GM12873 (cell line): ENCODE results near the gene MS4A4E.

ENCODE experiments used
- CTCF ChIP-seq: IDR thresholded peaks from 2 replicates; pipeline ENCODE4 v1.5.1; 2012; ENCODE audit warnings: low read depth, mild to moderate bottlenecking, moderate library complexity, low read length, control low read depth; ENCODE audit not compliant: insufficient read depth; ENCODE audit errors: missing control alignments

MS4A4E gene

GRCh38 chr11:60221181-60221580 lies 21.8 kb downstream of the MS4A4E start:
- no peak for TF ChIP-seq CTCF

DNA sequence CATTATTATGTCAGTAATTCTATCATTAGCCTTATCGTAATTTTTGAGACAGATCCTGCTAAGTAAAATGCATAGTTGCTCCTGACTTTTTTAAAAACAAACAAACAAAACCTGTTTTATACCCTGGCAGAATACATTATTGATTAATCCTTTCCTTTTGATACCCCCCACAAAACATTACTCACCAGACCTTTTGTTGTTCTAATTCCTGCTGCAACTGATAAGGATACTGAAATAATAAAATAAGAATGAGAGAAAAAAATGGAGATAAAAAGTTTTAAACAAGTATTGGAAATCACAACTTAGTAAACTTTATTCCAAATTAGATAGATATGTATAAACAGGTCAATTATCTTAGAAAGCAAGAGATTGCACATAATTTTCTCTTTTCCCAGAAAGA lies 28.6 kb downstream of the MS4A4E start:
- no peak for TF ChIP-seq CTCF

- no peak for TF ChIP-seq CTCF
Observed at GRCh38 chr11:60211206-60211605, 31.7 kb downstream of the MS4A4E start.

DNA sequence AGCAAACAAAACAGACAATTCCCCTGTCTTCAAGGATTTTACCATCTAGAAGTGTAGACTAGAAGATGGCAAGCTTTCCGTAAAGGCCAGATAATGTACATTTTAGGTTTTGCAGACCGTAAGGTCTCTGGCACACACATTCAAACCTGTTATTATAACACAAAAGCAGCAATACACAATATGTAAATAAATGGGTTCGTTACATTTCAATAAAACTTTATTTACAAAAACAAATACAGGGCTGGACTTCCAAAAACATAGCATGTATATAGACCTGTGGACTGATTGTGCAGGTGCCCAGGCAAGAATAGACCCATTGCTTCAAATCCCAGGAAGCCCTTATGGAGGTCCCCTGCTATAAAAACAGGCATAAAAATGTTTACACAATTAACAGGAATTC lies 33.0 kb downstream of the MS4A4E start:
- TF ChIP-seq CTCF: no peak

DNA sequence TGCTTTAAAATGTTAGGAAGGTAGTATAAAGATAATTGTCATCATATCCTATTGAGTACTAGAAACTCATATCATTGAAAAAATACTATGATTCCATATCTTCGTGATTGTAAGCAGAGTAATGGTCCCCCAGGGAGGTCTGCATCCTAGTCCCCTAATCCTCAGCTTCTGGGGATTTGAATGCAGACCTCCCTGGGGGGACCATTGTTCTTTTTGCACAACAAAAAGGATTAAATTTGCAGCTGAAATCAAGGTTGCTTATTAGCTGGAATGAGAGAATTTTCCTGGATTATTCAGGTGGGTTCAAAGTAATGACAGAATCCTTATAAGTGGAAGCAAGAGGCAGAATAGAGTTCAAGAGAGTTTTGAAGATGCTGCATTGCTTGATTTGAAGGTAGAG lies 34.0 kb downstream of the MS4A4E start:
- no peak for TF ChIP-seq CTCF

- TF ChIP-seq CTCF: no peak
Observed at GRCh38 chr11:60208146-60208895, 34.6 kb downstream of the MS4A4E start.

DNA sequence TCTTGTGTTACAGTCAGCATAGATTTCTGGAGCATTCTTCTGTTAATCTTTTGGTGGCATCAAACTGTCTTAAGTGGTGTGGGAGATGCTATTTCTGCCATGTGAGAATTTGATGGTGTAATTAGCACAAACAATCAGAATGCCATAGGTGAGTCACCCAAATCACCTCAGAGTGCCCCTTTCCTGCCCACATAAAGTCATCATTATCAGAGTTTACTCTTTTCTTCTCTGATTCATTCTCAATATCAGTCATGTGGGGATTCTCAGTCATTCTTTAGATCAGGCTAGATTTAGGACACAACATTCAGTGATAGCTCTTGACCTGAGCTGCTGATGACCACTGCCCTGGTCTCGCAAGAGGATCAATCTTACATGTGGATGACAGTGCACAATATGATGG lies 36.3 kb downstream of the MS4A4E start:
- no peak for TF ChIP-seq CTCF
